ENCODE measurements around the gene OR52B6.
"Not testable (repeated sequence)": the region's sequence is repeated elsewhere in the genome, so short reads cannot be mapped to it uniquely, and the experiment has no call there.

OR52B6 gene

GRCh38 chr11:5580577-5580976 is at the start of gene OR52B6:
TSS of gene OR52B6 (plus strand) at chr11:5580877. CDS start at chr11:5580877, 0 bp downstream.
- in situ Hi-C loops (cut with MboI; ENCODE audit: low sequenced_read_pairs): no loop called here

- in situ Hi-C loops (cut with MboI; ENCODE audit: low sequenced_read_pairs): no loop called here
Measured at GRCh38 chr11:5531053-5531831, 49.4 kb upstream of the OR52B6 start.

- in situ Hi-C loops (cut with MboI; ENCODE audit: low sequenced_read_pairs): no loop called here
Measured at GRCh38 chr11:5534046-5534445, 46.6 kb upstream of the OR52B6 start.

DNA sequence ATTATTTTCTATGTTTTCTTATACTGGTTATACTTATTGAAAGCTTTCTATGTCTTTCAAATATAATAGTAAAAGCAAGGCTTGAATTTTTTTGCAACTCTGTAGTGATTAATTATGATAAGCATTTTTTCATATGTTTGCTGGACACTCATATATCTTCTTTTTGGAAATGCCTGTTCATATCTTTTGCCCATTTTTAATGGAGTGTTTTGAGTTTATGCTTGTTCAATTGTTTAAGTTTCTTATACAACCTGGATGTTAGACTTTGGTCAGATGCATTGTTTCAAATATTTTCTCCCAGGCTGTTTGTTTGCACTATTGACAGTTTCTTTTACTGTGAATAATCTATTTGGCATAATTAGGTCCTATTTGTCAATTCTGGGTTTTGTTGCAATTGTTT is 44.2 kb upstream of the OR52B6 start:
- in situ Hi-C loops (cut with MboI; ENCODE audit: low sequenced_read_pairs): no loop called here

DNA sequence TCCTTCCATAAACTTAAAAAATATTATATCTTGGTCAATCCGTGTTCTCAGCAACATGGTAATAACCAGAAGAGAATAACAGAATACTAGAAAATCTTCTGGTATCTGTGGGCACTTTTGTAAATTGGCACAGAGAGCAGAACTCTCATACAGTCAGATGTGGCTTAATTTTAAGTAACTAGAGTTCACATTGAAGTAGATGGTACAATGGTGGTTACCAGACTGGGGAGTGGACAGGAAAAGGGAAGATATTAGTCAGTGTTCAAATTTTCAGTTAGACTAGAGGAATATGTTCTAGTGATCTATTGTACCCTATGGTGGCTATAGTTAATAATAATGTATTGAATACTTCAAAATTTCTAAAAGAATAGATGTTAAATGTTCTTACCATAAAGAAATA is 39.2 kb upstream of the OR52B6 start:
- in situ Hi-C loops (cut with MboI; ENCODE audit: low sequenced_read_pairs): no loop called here

GRCh38 chr11:5546457-5546856 is 34.2 kb upstream of the OR52B6 start:
- in situ Hi-C loops (cut with MboI; ENCODE audit: low sequenced_read_pairs): no loop called here

- in situ Hi-C loops (cut with MboI; ENCODE audit: low sequenced_read_pairs): no loop called here
Measured at GRCh38 chr11:5547982-5548381, 32.7 kb upstream of the OR52B6 start.

DNA sequence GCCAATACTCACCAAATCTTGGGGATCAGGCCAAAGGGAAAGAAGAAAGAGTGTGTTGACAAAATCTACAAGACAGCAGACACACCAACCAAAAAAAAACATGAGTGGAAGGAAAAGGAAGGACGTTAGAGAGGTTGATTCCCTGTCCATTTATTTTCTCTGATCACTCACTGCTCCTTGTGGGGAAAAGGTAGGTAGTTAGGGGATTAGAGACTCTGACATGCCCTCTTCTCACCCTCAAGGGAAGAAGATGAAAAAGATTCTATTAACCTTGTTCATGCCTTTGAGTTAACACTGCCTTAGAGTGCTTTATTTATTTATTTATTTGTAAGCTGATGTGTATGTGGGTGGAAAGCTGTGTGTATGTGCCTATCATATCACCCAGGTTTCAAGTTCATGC is 32.2 kb upstream of the OR52B6 start, which contains the start of gene OR52H1:
TSS of gene OR52H1 (minus strand) at position 101 of the 400 bp plus-strand sequence. CDS start 3,035 bp downstream, outside the sequence.
- in situ Hi-C loops (cut with MboI; ENCODE audit: low sequenced_read_pairs): no loop called here

- in situ Hi-C loops (cut with MboI; ENCODE audit: low sequenced_read_pairs): no loop called here
Measured at GRCh38 chr11:5550440-5551095, 30.1 kb upstream of the OR52B6 start.

GRCh38 chr11:5553343-5553742 is 27.3 kb upstream of the OR52B6 start:
- in situ Hi-C loops (cut with MboI; ENCODE audit: low sequenced_read_pairs): no loop called here

GRCh38 chr11:5556596-5557188 is 24.0 kb upstream of the OR52B6 start:
- in situ Hi-C loops (cut with MboI; ENCODE audit: low sequenced_read_pairs): no loop called here

DNA sequence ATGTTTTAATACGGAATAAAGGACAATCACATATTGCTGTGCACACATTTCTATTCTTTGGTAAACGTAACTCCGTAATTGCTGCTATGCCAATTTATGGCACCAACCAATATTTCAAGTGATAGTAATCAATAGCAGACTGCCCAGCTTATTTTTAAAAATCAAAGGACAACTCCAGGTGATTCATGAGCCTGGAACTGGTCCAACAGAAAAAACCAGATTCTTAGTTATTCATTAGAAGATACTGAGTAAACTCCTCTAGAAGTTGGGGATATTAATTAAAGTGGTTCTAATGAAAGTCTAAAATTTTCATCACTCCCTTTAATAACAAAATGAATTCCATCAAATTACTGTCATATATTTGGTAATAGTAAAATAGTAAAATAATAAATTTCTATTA is 22.9 kb upstream of the OR52B6 start:
- in situ Hi-C loops (cut with MboI; ENCODE audit: low sequenced_read_pairs): no loop called here

GRCh38 chr11:5564259-5565019 is 16.2 kb upstream of the OR52B6 start:
- in situ Hi-C loops (cut with MboI; ENCODE audit: low sequenced_read_pairs): no loop called here

DNA sequence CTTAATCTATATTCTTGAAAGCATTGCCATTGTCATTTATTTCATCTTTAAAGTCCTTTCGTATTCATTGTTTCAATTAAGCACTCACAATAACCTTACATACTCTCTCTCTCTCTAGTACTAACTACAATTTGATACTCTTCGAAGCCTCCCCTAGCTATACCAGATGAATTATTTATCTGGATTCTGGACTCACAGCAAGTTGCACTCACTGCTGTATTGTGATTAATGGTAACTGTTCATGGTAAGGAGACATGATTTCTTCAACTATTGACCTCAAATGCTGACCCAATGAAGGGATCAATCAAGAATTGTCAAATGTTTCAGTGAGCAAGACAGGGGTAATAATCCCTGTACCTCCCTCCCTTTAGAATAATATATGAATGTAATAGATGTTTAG is 6.0 kb upstream of the OR52B6 start:
- in situ Hi-C loops (cut with MboI; ENCODE audit: low sequenced_read_pairs): no loop called here

DNA sequence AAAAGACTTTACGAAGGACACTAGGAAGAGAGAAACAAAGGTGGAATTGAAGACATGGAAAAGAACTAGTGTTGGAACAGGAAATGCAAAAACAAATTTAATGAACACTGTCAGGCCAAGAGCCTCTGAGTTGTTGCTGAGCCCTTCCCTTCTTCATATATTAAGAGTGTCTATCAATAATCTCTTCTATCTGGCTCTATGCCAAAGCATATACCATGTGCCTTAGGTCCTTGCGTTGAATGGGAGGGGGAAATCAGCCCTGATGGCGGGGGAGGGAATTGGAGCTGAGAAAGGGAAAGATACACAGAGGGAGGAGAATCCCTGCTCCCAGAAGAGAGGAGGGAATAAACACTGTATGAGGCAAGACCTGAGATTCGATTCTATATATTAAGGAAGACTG is 5.5 kb upstream of the OR52B6 start:
- in situ Hi-C loops (cut with MboI; ENCODE audit: low sequenced_read_pairs): no loop called here

DNA sequence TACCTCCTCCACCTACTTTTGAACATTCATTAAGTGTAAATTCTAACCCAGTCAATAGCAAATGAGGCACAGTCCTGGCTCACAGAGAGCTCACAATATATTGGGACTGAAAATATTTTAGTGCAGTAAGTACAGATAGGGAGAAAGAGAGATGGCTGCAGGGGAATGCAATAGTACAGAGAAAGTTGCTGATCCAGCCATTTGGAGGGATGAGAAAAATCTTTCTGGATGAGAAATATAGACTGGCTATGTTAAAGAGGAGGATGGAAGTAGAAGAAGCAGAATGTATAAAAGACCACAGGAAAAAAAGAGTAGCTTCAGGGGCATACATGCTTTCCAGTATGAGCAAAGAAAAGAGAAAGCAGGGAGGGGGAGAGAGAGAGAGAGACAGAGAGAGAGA is 3.6 kb upstream of the OR52B6 start:
- in situ Hi-C loops (cut with MboI; ENCODE audit: low sequenced_read_pairs): no loop called here

GRCh38 chr11:5581014-5581413 is 337 bp downstream of the OR52B6 start:
- in situ Hi-C loops (cut with MboI; ENCODE audit: low sequenced_read_pairs): no loop called here

DNA sequence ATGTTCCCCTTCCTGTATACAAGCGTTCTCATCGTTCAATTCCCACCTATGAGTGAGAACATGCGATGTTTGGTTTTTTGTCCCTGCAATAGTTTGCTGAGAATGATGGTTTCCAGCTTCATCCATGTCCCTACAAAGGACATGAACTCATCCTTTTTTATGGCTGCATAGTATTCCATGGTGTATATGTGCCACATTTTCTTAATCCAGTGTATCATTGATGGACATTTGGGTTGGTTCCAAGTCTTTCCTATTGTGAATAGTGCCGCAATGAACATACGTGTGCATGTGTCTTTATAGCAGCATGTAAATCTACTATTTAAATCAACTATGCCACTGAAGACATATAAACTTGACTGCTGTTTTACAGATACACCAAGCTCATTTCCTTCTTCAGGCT is 3.8 kb downstream of the OR52B6 start:
- in situ Hi-C loops (cut with MboI; ENCODE audit: low sequenced_read_pairs): not testable (repeated sequence)

DNA sequence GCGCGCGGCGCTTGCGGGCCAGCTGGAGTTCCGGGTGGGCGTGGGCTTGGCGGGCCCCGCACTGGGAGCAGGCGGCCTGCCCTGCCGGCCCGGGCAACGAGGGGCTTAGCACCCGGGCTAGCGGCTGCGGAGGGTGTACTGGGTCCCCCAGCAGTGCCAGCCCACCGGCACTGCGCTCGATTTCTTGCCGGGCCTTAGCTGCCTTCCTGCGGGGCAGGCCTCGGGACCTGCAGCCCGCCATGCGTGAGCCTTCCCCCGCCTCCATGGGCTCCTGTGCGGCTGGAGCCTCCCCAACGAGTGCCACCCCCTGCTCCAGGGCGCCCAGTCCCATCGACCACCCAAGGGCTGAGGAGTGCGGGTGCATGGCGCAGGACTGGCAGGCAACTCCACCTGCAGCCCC is 9.2 kb downstream of the OR52B6 start:
- in situ Hi-C loops (cut with MboI; ENCODE audit: low sequenced_read_pairs): not testable (repeated sequence)

GRCh38 chr11:5591613-5592012 is 10.9 kb downstream of the OR52B6 start:
- in situ Hi-C loops (cut with MboI; ENCODE audit: low sequenced_read_pairs): no loop called here

DNA sequence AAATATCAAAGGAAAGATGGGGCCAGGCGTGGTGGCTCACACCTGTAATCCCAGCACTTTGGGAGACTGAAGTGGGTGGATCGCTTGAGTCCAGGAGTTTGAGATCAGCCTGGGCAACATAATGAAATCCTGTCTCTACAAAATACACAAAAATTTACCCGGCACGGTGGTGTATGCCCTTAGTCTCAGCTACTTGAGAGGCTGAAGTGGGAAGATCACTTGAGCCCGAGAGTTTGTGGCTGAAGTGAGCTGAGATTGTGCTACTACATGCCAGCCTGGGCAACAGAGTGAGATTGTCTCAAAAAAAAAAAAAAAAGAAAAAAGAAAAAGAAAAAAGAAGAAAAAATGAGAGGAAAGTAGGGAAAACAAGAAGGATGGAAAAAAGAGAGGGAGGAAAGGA is 11.9 kb downstream of the OR52B6 start:
- in situ Hi-C loops (cut with MboI; ENCODE audit: low sequenced_read_pairs): no loop called here
